PC-9 (cell line): ENCODE results near the gene HTATIP2. TPM values are rescaled to one million over a fixed set of nuclear protein-coding genes. Genes with fewer than 3 reads are reported as not detected.

Source experiments
- BruUV-seq: library from RNA; stranded (reverse); fragments of 400-500 nt; replicated peaks from 2 replicates; lab custom pipeline; 2021; lab: Mats Ljungman, UMichigan
- CTCF ChIA-PET: fragments of 300-600 bp; sonication (Branson Sonifier 250); formaldehyde crosslinking; loops from one replicate; lab custom pipeline; 2022; ENCODE audit warnings: antibody characterized with exemption; lab: Charles Lee
- POLR2A ChIA-PET: fragments of 300-600 bp; sonication (Branson Sonifier 250); formaldehyde crosslinking; loops from one replicate; lab custom pipeline; 2022; ENCODE audit warnings: antibody characterized with exemption; ENCODE audit not compliant: unreplicated experiment; lab: Charles Lee
- DNase-seq, 2 experiments: peaks; one replicate each; pipeline versions ENCODE4 v3.0.0 to v3.0.0-alpha.2; 2015 to 2022; ENCODE audit warnings: mixed read lengths in 1 of 2
- H2AFZ ChIP-seq: fragments of 200-600 bp; sonication (generic); 2 replicates; pipeline ENCODE4 v1.8.1; 2017; ENCODE audit warnings: antibody characterized with exemption
- H3F3A ChIP-seq: fragments of 200-600 bp; sonication (generic); 2 replicates; pipeline ENCODE4 v1.8.1; 2017; ENCODE audit warnings: antibody characterized with exemption, mild to moderate bottlenecking, low read depth; ENCODE audit not compliant: insufficient read depth
- H3K27ac ChIP-seq: fragments of 200-600 bp; sonication (generic); 2 replicates; pipeline ENCODE4 v1.6.1; 2016; ENCODE audit warnings: mixed run types
- H3K27me3 ChIP-seq: fragments of 200-600 bp; sonication (generic); 2 replicates; pipeline ENCODE4 v1.6.1; 2016; ENCODE audit warnings: low read depth, mixed run types; ENCODE audit not compliant: insufficient read depth
- H3K36me3 ChIP-seq: fragments of 200-600 bp; sonication (generic); 2 replicates; pipeline ENCODE4 v1.6.1; 2016; ENCODE audit warnings: low read depth, mixed run types
- H3K4me1 ChIP-seq: fragments of 200-600 bp; sonication (generic); replicated peaks from 2 replicates; pipeline ENCODE4 v1.6.1; 2016; ENCODE audit warnings: mixed run types; ENCODE audit not compliant: insufficient read depth
- H3K4me2 ChIP-seq: fragments of 200-600 bp; sonication (generic); 2 replicates; pipeline ENCODE4 v1.6.1; 2017; ENCODE audit warnings: mixed run types
- H3K4me3 ChIP-seq: fragments of 200-600 bp; sonication (generic); 2 replicates; pipeline ENCODE4 v1.6.1; 2016; ENCODE audit warnings: mixed run types
- H3K79me2 ChIP-seq: fragments of 200-600 bp; sonication (generic); 2 replicates; pipeline ENCODE4 v1.6.1; 2017; ENCODE audit warnings: low read depth, mixed run types
- H3K9me2 ChIP-seq: fragments of 200-600 bp; sonication (generic); 2 replicates; pipeline ENCODE4 v1.8.1; 2017; ENCODE audit warnings: mild to moderate bottlenecking; ENCODE audit not compliant: insufficient read depth
- H3K9me3 ChIP-seq: fragments of 200-600 bp; sonication (generic); 2 replicates; pipeline ENCODE4 v1.8.1; 2016; ENCODE audit warnings: low read depth; ENCODE audit not compliant: insufficient read depth
- H4K20me1 ChIP-seq: fragments of 200-600 bp; sonication (generic); 2 replicates; pipeline ENCODE4 v1.8.1; 2017; ENCODE audit not compliant: insufficient read depth
- EZH2 ChIP-seq: fragments of 200-600 bp; sonication (generic); IDR thresholded peaks from 2 replicates; pipeline ENCODE4 v1.8.0; 2017; ENCODE audit warnings: antibody characterized with exemption, low read depth
- intact Hi-C: fragments of 100-400 bp; cut with micrococcal nuclease; formaldehyde crosslinking; loops from one replicate; pipeline ENCODE4 v1.10.0; 2022; ENCODE audit not compliant: unreplicated experiment
- total RNA-seq: library from RNA; stranded (reverse); gene quantifications from 2 replicates; pipeline ENCODE4 v1.2.3, GENCODE V29; 2021
- TF ChIP-seq, protein P1 (sequence below): fragments of 200-600 bp; sonication (generic); conservative IDR thresholded peaks from 2 replicates; pipeline ENCODE4 v1.6.1; 2017; ENCODE audit warnings: mixed run types, antibody characterized with exemption, mild to moderate bottlenecking, moderate library complexity

The HTATIP2 gene
- total RNA-seq, 1 experiment from 2014 or later = 180 TPM

DNA sequence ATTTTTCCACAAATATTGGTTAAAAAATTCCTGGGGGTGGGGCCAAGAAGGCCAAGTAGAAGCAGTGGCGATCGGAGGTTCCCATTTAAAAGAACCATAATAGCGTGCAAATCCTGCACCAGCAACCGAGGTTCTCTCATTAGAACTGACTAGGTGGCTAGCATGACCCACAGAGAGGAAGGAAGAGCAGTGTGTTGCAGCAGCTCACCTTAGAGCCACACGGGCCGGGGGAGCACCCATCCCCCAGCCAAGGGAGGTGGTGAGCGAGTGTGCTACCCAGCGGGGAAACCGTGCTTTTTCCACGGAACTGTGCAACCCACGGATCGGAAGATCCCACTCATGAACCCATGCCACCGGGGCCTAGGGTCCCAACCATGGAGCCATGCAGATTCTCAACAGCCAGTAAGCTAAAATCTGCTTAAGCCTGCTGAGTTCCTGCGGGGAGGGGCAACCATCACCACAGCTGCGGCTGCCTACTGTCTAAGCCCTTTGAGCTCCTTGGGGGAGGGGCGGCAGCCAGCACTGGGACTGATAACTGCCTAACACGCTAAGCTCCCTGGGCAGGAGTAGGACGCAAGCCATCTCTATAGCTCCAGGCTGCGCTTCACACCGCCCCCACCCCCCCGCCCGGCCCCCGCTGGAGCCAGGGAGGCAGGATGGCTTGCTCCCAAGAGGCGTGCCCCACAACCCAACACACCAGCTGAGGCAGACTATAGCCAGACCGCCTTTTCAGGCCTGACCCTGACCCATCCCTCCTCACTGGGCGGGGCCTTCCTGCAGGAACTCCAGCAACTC, 21.0 kb upstream of the HTATIP2 start:
- no peaks in the 10 kb centered on the region for H3K79me2 ChIP-seq
- no peaks in the 10 kb centered on the region for H3K36me3 ChIP-seq
- CTCF ChIA-PET = no interaction called here
- no peaks in the 10 kb centered on the region for H3K9me3 ChIP-seq
- no peaks in the 10 kb centered on the region for H3F3A ChIP-seq
- TF ChIP-seq EZH2 = no peak
- TF ChIP-seq, protein P1, sequence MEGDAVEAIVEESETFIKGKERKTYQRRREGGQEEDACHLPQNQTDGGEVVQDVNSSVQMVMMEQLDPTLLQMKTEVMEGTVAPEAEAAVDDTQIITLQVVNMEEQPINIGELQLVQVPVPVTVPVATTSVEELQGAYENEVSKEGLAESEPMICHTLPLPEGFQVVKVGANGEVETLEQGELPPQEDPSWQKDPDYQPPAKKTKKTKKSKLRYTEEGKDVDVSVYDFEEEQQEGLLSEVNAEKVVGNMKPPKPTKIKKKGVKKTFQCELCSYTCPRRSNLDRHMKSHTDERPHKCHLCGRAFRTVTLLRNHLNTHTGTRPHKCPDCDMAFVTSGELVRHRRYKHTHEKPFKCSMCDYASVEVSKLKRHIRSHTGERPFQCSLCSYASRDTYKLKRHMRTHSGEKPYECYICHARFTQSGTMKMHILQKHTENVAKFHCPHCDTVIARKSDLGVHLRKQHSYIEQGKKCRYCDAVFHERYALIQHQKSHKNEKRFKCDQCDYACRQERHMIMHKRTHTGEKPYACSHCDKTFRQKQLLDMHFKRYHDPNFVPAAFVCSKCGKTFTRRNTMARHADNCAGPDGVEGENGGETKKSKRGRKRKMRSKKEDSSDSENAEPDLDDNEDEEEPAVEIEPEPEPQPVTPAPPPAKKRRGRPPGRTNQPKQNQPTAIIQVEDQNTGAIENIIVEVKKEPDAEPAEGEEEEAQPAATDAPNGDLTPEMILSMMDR = no peak
- no peaks in the 10 kb centered on the region for H3K4me1 ChIP-seq
- H4K20me1 ChIP-seq = no peaks in the 10 kb centered on the region
- no peak overlapping the region for H3K27ac ChIP-seq
- POLR2A ChIA-PET = no interaction called here
- H3K4me2 ChIP-seq = no peak overlapping the region
- BruUV-seq = no TSS peak
- peaks cover 64% of the 10 kb centered on the region for H3K27me3 ChIP-seq
- no peak for DNase-seq
- H3K9me2 ChIP-seq = no peaks in the 10 kb centered on the region
- no peak overlapping the region for H2AFZ ChIP-seq
- no peak overlapping the region for H3K4me3 ChIP-seq
- intact Hi-C loops = no loop called here

DNA sequence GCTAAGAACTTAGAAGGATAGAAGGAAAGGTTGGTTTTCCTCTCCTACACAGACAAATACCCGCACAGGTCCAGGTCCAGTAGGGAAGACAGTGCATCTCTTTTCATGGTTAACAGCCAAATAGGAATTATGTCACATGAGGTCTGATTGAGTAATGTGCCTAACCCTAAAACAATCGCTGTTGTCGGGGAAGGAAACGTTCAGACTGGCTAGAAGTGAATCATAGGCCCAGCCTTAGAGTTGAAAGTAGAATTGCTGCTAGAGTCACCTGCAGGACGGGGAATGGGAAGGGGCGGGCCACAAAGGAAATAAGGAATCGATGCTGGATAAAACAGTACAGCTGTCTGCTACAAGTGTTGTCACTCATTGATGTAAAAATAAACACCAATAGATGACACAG, 12.4 kb upstream of the HTATIP2 start:
- H3K36me3 ChIP-seq = no peaks in the 10 kb centered on the region
- no peak overlapping the region for H3K4me3 ChIP-seq
- TF ChIP-seq, protein P1 = no peak
- no peak for TF ChIP-seq EZH2
- H3K9me2 ChIP-seq = no peaks in the 10 kb centered on the region
- DNase-seq = no peak
- no peak overlapping the region for H2AFZ ChIP-seq
- H3K4me1 ChIP-seq = no peaks in the 10 kb centered on the region; the same call in 1 of the 2 replicates
- no peaks in the 10 kb centered on the region for H3K79me2 ChIP-seq
- H3K27ac ChIP-seq = no peak overlapping the region
- POLR2A ChIA-PET = no interaction called here
- CTCF ChIA-PET = interaction anchor here (0.6 to 1.0 kb wide), 3 partner anchors 216 to 398 kb away, joined by 3 to 6 read pairs (median 3); no protein-coding TSS in a partner anchor
- no peak overlapping the region for H3K4me2 ChIP-seq
- H3K27me3 ChIP-seq = peaks cover 17% of the 10 kb centered on the region
- no peaks in the 10 kb centered on the region for H3K9me3 ChIP-seq
- intact Hi-C loops = loop anchor here (5.0 to 10.0 kb wide), 3 partner anchors 396 to 1279 kb away; no protein-coding TSS in a partner anchor
- BruUV-seq = no TSS peak
- H4K20me1 ChIP-seq = no peaks in the 10 kb centered on the region
- no peaks in the 10 kb centered on the region for H3F3A ChIP-seq

DNA sequence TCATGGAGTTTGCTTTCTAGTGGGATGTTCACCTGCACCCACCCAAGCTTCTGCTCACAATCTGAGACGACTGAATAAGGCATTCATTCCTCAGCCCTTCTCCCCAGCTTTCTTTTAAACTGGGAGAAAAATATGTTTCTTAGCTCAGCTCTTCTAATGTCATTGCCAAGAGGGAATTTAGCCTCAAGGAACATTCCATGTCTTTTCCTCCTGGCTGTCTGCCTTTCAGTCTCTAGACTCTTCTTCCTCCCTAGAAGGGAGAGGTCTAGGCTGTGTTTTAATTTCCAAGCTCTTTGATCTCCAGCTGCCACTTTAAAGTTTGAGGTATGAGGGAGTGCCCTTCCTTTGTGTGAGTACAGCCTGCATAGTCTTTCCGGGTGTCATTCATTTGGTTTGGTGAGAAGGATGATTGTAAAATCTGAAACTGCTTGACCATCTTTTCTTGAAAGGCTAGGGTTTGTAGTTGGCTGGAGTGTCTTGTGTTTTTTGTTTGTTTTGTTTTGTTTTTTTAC, 11.7 kb upstream of the HTATIP2 start:
- no peaks in the 10 kb centered on the region for H3F3A ChIP-seq
- H3K4me2 ChIP-seq = no peak overlapping the region
- H3K27ac ChIP-seq = no peak overlapping the region
- H4K20me1 ChIP-seq = no peaks in the 10 kb centered on the region
- no peak overlapping the region for H3K4me3 ChIP-seq
- H3K79me2 ChIP-seq = no peaks in the 10 kb centered on the region
- H3K9me3 ChIP-seq = no peaks in the 10 kb centered on the region
- BruUV-seq = no TSS peak
- H2AFZ ChIP-seq = no peak overlapping the region
- H3K4me1 ChIP-seq = no peaks in the 10 kb centered on the region; the same call in 1 of the 2 replicates
- peaks cover 12% of the 10 kb centered on the region for H3K27me3 ChIP-seq
- intact Hi-C loops = loop anchor here (5.0 to 10.0 kb wide), 3 partner anchors 397 to 1280 kb away; no protein-coding TSS in a partner anchor
- TF ChIP-seq EZH2 = no peak
- ChIA-PET POLR2A (no interaction called here), CTCF (interaction anchor here (1.0 kb wide), 1 partner anchor 219 kb away, joined by 3 read pairs; no protein-coding TSS in a partner anchor)
- DNase-seq = no peak
- no peaks in the 10 kb centered on the region for H3K9me2 ChIP-seq
- no peaks in the 10 kb centered on the region for H3K36me3 ChIP-seq
